GM19452 (cell line): ENCODE measurements around the gene CADM3.

Experiments used
- ATAC-seq: cut with Tn5 transposase; IDR thresholded peaks from one replicate; pipeline ENCODE4 v1.9.1; 2021; ENCODE audit not compliant: unreplicated experiment

The CADM3 gene

GRCh38 chr1:159248311-159248710, 76.9 kb downstream of the CADM3 start:
- no peak for ATAC-seq

DNA sequence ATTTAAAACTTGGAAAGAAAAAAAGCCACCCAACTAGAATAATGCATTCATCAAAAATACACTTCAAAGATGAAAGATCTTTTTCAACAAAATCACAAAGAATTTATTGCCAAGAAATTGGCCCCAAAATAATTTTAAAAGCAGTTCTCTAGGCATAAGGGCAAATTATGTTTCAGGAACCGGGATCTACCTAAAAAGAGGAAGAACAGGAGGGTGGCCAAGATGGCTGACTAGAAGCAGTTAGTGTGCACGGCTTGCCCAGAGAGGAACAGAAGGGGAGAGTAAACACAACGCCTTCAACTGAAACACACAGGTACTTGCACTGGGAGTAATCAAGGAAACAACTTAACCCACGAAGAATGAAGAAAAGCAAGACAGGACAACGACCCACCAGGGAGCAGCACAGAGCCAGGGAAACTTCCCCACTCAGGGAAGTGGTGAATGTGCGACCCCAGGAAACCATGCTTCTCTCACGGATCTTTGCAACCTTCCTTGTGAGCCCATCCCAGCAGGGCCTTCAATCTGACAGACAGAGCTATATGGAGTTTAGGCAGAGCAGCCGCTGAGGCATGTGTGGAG, 79.3 kb downstream of the CADM3 start:
- no peak for ATAC-seq
